Left colon (tissue), 2 donors: ENCODE results near the gene C5AR1. TPM values are rescaled to one million over a fixed set of nuclear protein-coding genes. Genes with fewer than 3 reads are reported as not detected.
"Not testable (repeated sequence)": the region's sequence is repeated elsewhere in the genome, so short reads cannot be mapped to it uniquely, and the experiment has no call there.

ENCODE experiments used
- ATAC-seq: fragments of 200-7000 bp; cut with Tn5 transposase; one replicate; pipeline ENCODE4 v1.9.1; 2020; ENCODE audit warnings: mild to moderate bottlenecking, moderate library complexity
- DNase-seq, 2 donors: peaks; one replicate each; pipeline ENCODE4 v3.0.0-alpha.2; 2020
- intact Hi-C, 2 donors: fragments of 100-400 bp; cut with DNase I in 1 of 2; cut with micrococcal nuclease in 1 of 2; formaldehyde crosslinking; loops; one replicate each; pipeline versions ENCODE4 v1.11.2 to v1.14.0; 2022; cut with DNase I, micrococcal nuclease
- long read RNA-seq: library from polyadenylated mRNA; unstranded; transcript quantifications from one replicate; pipeline ENCODE4 v2.0.0, GENCODE V29; 2021
- total RNA-seq, 2 donors: library from RNA; stranded (reverse); fragmentation: NEBNext Ultra II Directional; extraction: Animal tissue kit (Norgen Biotek cat#: 25700); gene quantifications; one replicate each; pipeline ENCODE4 v1.2.1, GENCODE V29; 2021
- donor health status: DM: no; HTN: no; CAD: no.
- donor health status: DM: yes; HTN: yes; CAD: no.

The C5AR1 gene
- 1 to 10 TPM; 5.0 to 8.8 TPM for total RNA-seq
- long read RNA-seq, partial matches to known transcripts, result 1 of 1 reads
- long read RNA-seq, other reads (novel, unspliced or antisense), result 0 of 1 reads

- ATAC-seq, result no peak
- peak in 1 of 2 donors; percentile 17 for DNase-seq
- intact Hi-C loops, result loop anchor here in 1 of 2 donors (10.0 kb wide), 1 partner anchor 85 kb away; no protein-coding TSS in a partner anchor
These were observed at the start of gene C5AR1 for GRCh38 chr19:47309608-47310007. Gene C5AR1, plus strand, starts transcription at chr19:47309861. Its CDS starts 35 bp downstream, at chr19:47309896.

- DNase-seq, result no peak
- intact Hi-C loops, result no loop called here
- no peak for ATAC-seq
These were observed 49.2 kb upstream of the C5AR1 start for GRCh38 chr19:47260476-47260875.

GRCh38 chr19:47261946-47262793 is 47.5 kb upstream of the C5AR1 start:
- DNase-seq, ATAC-seq, intact Hi-C loops: not testable (repeated sequence)

GRCh38 chr19:47264629-47265028 is 45.0 kb upstream of the C5AR1 start:
- intact Hi-C loops, result no loop called here
- DNase-seq (no peak), ATAC-seq (no peak)

- intact Hi-C loops, result no loop called here
- DNase-seq (no peak), ATAC-seq (no peak)
These were observed 43.2 kb upstream of the C5AR1 start for GRCh38 chr19:47266401-47266941.

GRCh38 chr19:47267350-47267759 is 42.3 kb upstream of the C5AR1 start:
- DNase-seq (no peak), ATAC-seq (no peak)
- intact Hi-C loops, result no loop called here

GRCh38 chr19:47268028-47268427 is 41.6 kb upstream of the C5AR1 start:
- intact Hi-C loops, result no loop called here
- DNase-seq (no peak), ATAC-seq (no peak)

- DNase-seq (no peak), ATAC-seq (no peak)
- intact Hi-C loops, result no loop called here
These were observed 40.1 kb upstream of the C5AR1 start for GRCh38 chr19:47269596-47269995.

GRCh38 chr19:47270408-47270807 is 39.3 kb upstream of the C5AR1 start:
- intact Hi-C loops, result no loop called here
- DNase-seq (no peak), ATAC-seq (no peak)

- DNase-seq (no peak), ATAC-seq (no peak)
- intact Hi-C loops, result no loop called here
These were observed 37.7 kb upstream of the C5AR1 start for GRCh38 chr19:47271949-47272348.

GRCh38 chr19:47272448-47273312 is 37.0 kb upstream of the C5AR1 start:
- intact Hi-C loops, result no loop called here
- DNase-seq, result peak; percentile 66 to 68
- peak; percentile 7 for ATAC-seq

- DNase-seq (peak; percentile 94 to 96), ATAC-seq (peak; percentile 79)
- intact Hi-C loops, result no loop called here
These were observed 36.2 kb upstream of the C5AR1 start for GRCh38 chr19:47273313-47274070.

- peak; percentile 97 to 100 for DNase-seq
- intact Hi-C loops, result no loop called here
- peak; percentile 81 for ATAC-seq
These were observed 35.4 kb upstream of the C5AR1 start, which contains the start of gene INAFM1 for GRCh38 chr19:47274071-47274890. Gene INAFM1, plus strand, starts transcription at chr19:47274885. Its CDS starts 35 bp downstream, at chr19:47274920.

GRCh38 chr19:47274891-47275761 is 34.5 kb upstream of the C5AR1 start:
- intact Hi-C loops, result no loop called here
- ATAC-seq (no peak), DNase-seq (peak; percentile 51 to 53)

- intact Hi-C loops, result no loop called here
- ATAC-seq, result no peak
- DNase-seq, result no peak
These were observed 33.7 kb upstream of the C5AR1 start for GRCh38 chr19:47275791-47276461.

- intact Hi-C loops, DNase-seq, ATAC-seq: not testable (repeated sequence)
These were observed 33.1 kb upstream of the C5AR1 start for GRCh38 chr19:47276513-47276912.
